GM19238 (cell line): ENCODE results near the gene PCSK5.
"Not testable (repeated sequence)": the region's sequence is repeated elsewhere in the genome, so short reads cannot be mapped to it uniquely, and the experiment has no call there.

Experiments used
- DNase-seq: peaks from one replicate; pipeline ENCODE4 v3.0.0; 2011; ENCODE audit warnings: low spot score; ENCODE audit not compliant: insufficient read length

Gene PCSK5

GRCh38 chr9:75890472-75891276 lies at the start of gene PCSK5:
Gene PCSK5 (plus strand): TSS chr9:75890673. CDS start chr9:75891182, 509 bp downstream.
- no peak for DNase-seq

- no peak for DNase-seq
Measured at GRCh38 chr9:75844321-75844720, 46.2 kb upstream of the PCSK5 start.

- DNase-seq, result no peak
Measured at GRCh38 chr9:75845806-75846205, 44.7 kb upstream of the PCSK5 start.

GRCh38 chr9:75847085-75847484 lies 43.4 kb upstream of the PCSK5 start:
- DNase-seq, result no peak

GRCh38 chr9:75850459-75851200 lies 39.8 kb upstream of the PCSK5 start:
- DNase-seq, result no peak

- DNase-seq, result no peak
Measured at GRCh38 chr9:75851917-75852316, 38.6 kb upstream of the PCSK5 start.

GRCh38 chr9:75852746-75853145 lies 37.7 kb upstream of the PCSK5 start:
- no peak for DNase-seq

- DNase-seq, result no peak
Measured at GRCh38 chr9:75855509-75855908, 35.0 kb upstream of the PCSK5 start.

- DNase-seq, result no peak
Measured at GRCh38 chr9:75858497-75859092, 31.9 kb upstream of the PCSK5 start.

- DNase-seq, result no peak
Measured at GRCh38 chr9:75864266-75864665, 26.2 kb upstream of the PCSK5 start.

- no peak for DNase-seq
Measured at GRCh38 chr9:75866273-75866871, 24.1 kb upstream of the PCSK5 start.

- DNase-seq, result not testable (repeated sequence)
Measured at GRCh38 chr9:75868526-75868925, 21.9 kb upstream of the PCSK5 start.

GRCh38 chr9:75869236-75869635 lies 21.2 kb upstream of the PCSK5 start:
- DNase-seq, result no peak

- DNase-seq, result no peak
Measured at GRCh38 chr9:75870450-75870849, 20.0 kb upstream of the PCSK5 start.

- no peak for DNase-seq
Measured at GRCh38 chr9:75871624-75872023, 18.8 kb upstream of the PCSK5 start.

GRCh38 chr9:75873712-75874111 lies 16.8 kb upstream of the PCSK5 start:
- no peak for DNase-seq

- no peak for DNase-seq
Measured at GRCh38 chr9:75876999-75877640, 13.4 kb upstream of the PCSK5 start.

- DNase-seq, result no peak
Measured at GRCh38 chr9:75878488-75878860, 12.0 kb upstream of the PCSK5 start.

- no peak for DNase-seq
Measured at GRCh38 chr9:75880618-75881017, 9.9 kb upstream of the PCSK5 start.

- DNase-seq, result no peak
Measured at GRCh38 chr9:75881761-75882160, 8.7 kb upstream of the PCSK5 start.

- no peak for DNase-seq
Measured at GRCh38 chr9:75885652-75886051, 4.8 kb upstream of the PCSK5 start.
